RWPE1 (cell line): Measurements from ENCODE around the gene GP1BA.

ENCODE experiments used
- CTCF ChIA-PET: fragments of 350-600 bp; sonication (Branson Sonifier 250); formaldehyde crosslinking; extraction: SDS; loops from one replicate; lab custom pipeline; 2021; lab: Yijun Ruan, JAX
- POLR2A ChIA-PET: fragments of 400-600 bp; formaldehyde crosslinking; extraction: SDS; loops from one replicate; lab custom pipeline; 2020; ENCODE audit warnings: antibody characterized with exemption; ENCODE audit not compliant: low non-redundant PET; lab: Yijun Ruan, JAX
- DNase-seq: peaks from one replicate; pipeline ENCODE4 v3.0.0; 2012; ENCODE audit warnings: low spot score
- H3K27ac ChIP-seq: fragments of 450-650 bp; 2 replicates; pipeline ENCODE4 v1.5.1; 2017
- TF ChIP-seq, protein P1 (sequence below): fragments of 450-650 bp; conservative IDR thresholded peaks from 2 replicates; pipeline ENCODE4 v1.5.1; 2017; ENCODE audit warnings: low read depth, mild to moderate bottlenecking

The GP1BA gene

DNA sequence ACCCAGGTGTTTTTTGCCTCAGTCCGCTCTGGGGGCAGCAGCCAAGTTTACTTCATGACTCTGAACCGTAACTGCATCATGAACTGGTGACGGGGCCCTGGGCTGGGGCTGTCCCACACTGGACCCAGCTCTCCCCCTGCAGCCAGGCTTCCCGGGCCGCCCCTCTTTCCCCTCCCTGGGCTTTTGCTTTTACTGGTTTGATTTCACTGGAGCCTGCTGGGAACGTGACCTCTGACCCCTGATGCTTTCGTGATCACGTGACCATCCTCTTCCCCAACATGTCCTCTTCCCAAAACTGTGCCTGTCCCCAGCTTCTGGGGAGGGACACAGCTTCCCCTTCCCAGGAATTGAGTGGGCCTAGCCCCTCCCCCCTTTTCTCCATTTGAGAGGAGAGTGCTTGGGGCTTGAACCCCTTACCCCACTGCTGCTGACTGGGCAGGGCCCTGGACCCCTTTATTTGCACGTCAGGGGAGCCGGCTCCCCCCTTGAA, 34.8 kb upstream of the GP1BA start:
- TF ChIP-seq, protein P1, sequence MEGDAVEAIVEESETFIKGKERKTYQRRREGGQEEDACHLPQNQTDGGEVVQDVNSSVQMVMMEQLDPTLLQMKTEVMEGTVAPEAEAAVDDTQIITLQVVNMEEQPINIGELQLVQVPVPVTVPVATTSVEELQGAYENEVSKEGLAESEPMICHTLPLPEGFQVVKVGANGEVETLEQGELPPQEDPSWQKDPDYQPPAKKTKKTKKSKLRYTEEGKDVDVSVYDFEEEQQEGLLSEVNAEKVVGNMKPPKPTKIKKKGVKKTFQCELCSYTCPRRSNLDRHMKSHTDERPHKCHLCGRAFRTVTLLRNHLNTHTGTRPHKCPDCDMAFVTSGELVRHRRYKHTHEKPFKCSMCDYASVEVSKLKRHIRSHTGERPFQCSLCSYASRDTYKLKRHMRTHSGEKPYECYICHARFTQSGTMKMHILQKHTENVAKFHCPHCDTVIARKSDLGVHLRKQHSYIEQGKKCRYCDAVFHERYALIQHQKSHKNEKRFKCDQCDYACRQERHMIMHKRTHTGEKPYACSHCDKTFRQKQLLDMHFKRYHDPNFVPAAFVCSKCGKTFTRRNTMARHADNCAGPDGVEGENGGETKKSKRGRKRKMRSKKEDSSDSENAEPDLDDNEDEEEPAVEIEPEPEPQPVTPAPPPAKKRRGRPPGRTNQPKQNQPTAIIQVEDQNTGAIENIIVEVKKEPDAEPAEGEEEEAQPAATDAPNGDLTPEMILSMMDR: no peak
- CTCF ChIA-PET: interaction anchor here (0.6 kb wide), 2 partner anchors 34 to 107 kb away, joined by 3 to 4 read pairs; no protein-coding TSS in a partner anchor
- POLR2A ChIA-PET: no interaction called here
- H3K27ac ChIP-seq: peak overlapping the region; percentile 67
- DNase-seq: no peak

DNA sequence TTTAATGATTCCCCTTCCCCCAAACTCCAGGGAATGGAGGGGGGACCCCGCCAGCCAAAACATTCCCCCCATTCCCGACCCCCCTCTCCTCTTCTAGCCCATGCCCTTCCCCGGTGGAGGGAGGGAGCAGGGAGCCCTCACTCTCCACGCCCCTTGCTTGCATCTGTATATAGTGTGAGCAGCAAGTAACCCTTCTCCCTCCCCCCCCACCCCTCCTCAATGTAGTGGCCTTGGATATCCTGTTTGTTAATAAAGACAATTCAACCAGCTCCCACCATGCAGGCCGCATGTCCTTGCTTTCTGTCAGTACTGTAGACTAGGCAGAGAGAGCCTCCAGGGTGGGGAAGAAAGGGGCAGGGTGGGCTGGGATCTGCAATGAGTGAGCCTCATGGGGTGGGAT, 34.3 kb upstream of the GP1BA start:
- DNase-seq: no peak
- TF ChIP-seq, protein P1: no peak
- peak overlapping the region; percentile 67 for H3K27ac ChIP-seq
- POLR2A ChIA-PET: no interaction called here
- CTCF ChIA-PET: no interaction called here

DNA sequence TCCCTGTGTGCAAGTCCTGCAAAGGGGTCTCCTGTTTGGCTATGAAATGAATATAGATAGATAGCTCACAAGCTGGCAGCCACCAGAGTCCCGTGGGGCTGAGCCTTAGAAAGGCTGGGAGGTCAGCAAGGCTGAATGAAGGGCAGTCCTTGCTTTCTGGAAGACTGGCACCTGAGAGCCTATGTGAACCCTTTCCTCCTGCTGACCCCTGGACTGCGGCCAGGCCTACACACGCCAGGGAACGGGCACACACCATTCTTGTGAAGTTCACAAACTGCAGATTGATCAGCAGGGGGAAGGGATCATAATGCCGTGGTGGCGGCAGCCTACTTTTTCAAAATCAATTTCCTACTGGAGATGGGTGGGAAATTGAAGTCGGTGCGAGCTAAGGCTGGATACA, 33.7 kb upstream of the GP1BA start:
- no peak for DNase-seq
- TF ChIP-seq, protein P1: no peak
- CTCF ChIA-PET: no interaction called here
- peak overlapping the region; percentile 67 for H3K27ac ChIP-seq
- POLR2A ChIA-PET: no interaction called here

DNA sequence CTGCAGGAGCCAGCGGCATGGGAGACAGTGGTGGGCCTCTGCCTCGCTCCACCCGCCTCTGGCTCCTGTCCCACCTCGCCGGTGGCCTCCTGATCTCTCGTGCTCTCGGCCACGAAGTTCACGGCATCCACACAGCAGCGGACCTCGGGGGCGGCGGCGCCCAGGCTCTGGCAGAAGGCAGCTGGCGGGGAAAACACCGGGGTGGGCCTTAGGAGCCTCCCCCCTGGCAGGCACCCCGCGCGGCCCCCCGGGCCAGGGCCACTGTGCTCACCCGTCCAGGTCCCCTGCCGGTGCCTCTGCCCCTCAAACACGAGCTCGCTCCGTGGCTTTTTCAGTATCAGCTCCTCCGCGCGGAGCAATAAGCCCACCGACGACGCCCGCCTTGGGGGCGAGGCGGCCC, 33.1 kb upstream of the GP1BA start:
- no peak for DNase-seq
- TF ChIP-seq, protein P1: no peak
- CTCF ChIA-PET: interaction anchor here (1.0 kb wide), 1 partner anchor 109 kb away, joined by 4 read pairs; no protein-coding TSS in a partner anchor
- POLR2A ChIA-PET: no interaction called here
- peak overlapping the region; percentile 67 for H3K27ac ChIP-seq

DNA sequence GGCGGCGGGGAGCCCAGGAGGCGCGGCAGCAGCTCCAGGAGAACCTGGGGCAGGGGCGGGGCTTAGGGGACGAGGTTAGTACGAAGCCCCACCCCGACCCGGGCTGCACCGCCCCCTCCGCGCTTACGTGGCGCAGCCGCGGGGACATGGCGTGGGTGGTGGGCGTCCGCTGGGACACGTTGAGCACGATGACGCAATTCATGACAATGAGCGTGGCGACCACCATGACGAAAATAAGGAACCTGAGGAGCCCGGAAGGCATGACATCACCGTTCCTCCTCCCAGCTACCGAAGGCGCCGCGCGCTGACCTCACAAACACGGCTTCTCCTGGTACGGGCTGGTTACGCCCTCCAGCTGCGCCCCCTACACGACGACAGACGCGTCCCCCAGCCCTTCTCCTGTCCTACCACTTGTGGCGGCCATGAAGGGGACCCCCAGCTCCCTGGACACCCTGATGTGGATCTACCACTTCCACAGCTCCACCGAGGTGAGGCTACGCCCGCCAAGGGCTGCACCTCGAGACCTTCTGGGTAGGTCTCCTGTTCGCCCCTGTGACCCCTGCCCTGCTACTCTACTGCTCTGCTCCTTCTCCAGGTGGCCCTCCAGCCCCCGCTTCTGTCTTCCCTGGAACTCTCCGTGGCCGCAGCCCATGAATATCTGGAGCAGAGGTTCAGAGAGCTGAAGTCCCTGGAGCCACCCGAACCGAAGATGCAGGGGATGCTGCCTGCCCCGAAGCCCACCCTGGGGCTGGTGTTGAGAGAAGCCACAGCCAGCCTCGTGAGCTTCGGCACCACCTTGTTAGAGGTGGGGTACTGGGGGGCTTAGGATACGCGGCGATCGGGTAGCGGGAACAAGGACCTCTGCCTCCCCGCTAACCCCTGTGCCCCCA, 32.5 kb upstream of the GP1BA start, which contains the start of gene C17orf107:
Gene C17orf107 (plus strand): TSS at position 196 of the 890 bp plus-strand sequence. CDS start 227 bp downstream, at position 423.
- ChIA-PET POLR2A (no interaction called here), CTCF (interaction anchor here (0.5 to 1.0 kb wide), 3 partner anchors 17 to 112 kb away, joined by 3 to 4 read pairs (median 4); no protein-coding TSS in a partner anchor)
- peak; percentile 25 for DNase-seq
- H3K27ac ChIP-seq: peak within 1 kb of the TSS; percentile 67
- TF ChIP-seq, protein P1: no peak

DNA sequence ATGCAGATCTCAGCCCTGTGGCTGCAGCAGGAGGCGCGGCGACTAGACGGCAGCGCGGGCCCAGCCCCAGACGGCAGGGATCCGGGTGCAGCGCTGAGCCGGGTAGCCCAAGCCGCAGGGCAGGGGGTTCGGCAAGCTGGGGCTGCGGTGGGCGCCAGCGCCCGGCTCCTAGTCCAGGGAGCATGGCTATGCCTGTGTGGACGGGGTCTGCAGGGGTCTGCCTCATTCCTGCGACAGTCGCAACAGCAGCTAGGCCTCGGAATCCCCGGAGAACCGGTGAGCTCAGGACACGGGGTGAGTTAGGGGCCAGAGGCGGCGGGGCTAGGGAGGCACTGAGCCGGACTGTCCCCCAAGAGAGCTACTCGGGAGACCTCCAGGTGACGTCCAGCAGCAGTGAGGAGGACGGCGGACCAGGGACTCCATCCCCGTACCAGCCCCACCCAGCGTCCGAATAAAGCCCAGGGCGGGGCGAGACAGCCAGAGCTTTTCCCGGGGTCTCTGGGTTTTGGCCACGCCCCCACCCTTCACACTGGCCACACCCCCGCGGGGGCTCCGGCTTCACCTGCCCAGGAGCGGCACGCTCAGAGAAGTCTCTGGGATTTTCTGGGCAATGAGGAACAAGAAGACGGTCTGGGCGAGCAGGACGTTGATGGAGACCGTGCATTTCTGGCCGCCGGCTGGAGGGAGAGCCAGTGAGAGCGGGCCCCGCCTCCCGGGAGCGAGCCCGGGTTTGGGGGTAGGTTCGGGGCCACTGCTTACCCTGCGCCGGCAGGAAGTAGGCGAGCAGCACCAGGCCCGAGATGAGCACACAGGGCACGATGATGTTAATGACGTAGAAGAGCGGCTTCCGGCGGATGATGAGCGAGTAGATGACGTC, 31.6 kb upstream of the GP1BA start:
- DNase-seq: no peak
- H3K27ac ChIP-seq: peak overlapping the region; percentile 15; the same call in 1 of the 2 replicates
- POLR2A ChIA-PET: no interaction called here
- TF ChIP-seq, protein P1: no peak
- CTCF ChIA-PET: interaction anchor here (0.5 to 1.7 kb wide), 4 partner anchors 11 to 113 kb away, joined by 3 to 5 read pairs (median 4); no protein-coding TSS in a partner anchor
